Lower lobe of right lung (tissue), 2 donors: ENCODE data around the gene ZSCAN2. TPM values are rescaled to one million over a fixed set of nuclear protein-coding genes. Genes with fewer than 3 reads are reported as not detected.
"Not testable (repeated sequence)": the region's sequence is repeated elsewhere in the genome, so short reads cannot be mapped to it uniquely, and the experiment has no call there.

ENCODE experiments used
- ATAC-seq, 2 donors: fragments of 200-7000 bp; cut with Tn5 transposase; one replicate each; pipeline ENCODE4 v1.9.1; 2020 to 2022; ENCODE audit warnings: mild to moderate bottlenecking in 2 of 2, moderate library complexity in 2 of 2
- DNase-seq: peaks from one replicate; pipeline ENCODE4 v3.0.0-alpha.2; 2020
- H3K27ac ChIP-seq: fragments of 200-600 bp; one replicate; pipeline ENCODE4 v1.8.0; 2022
- H3K27me3 ChIP-seq: fragments of 200-600 bp; one replicate; pipeline ENCODE4 v1.8.0; 2022; ENCODE audit warnings: low read depth
- H3K36me3 ChIP-seq: fragments of 200-600 bp; one replicate; pipeline ENCODE4 v1.8.0; 2022; ENCODE audit warnings: mild to moderate bottlenecking
- H3K4me1 ChIP-seq: fragments of 200-600 bp; one replicate; pipeline ENCODE4 v1.8.0; 2022
- H3K4me3 ChIP-seq: fragments of 200-600 bp; one replicate; pipeline ENCODE4 v1.8.0; 2022; ENCODE audit warnings: mild to moderate bottlenecking
- H3K9me3 ChIP-seq: fragments of 200-600 bp; one replicate; pipeline ENCODE4 v1.8.0; 2022
- CTCF ChIP-seq: fragments of 200-600 bp; IDR thresholded peaks from one replicate; pipeline ENCODE4 v1.8.0; 2022; ENCODE audit warnings: antibody characterized with exemption, mild to moderate bottlenecking
- intact Hi-C: fragments of 100-400 bp; cut with DNase I; formaldehyde crosslinking; loops from one replicate; pipeline ENCODE4 v1.11.0; 2022
- total RNA-seq: library from RNA; stranded (reverse); fragmentation: NEBNext Ultra II Directional; extraction: Animal tissue kit (Norgen Biotek cat#: 25700); gene quantifications from one replicate; pipeline ENCODE4 v1.2.1, GENCODE V29; 2021
- donor health status: DM: no; HTN: yes; CAD: no; lungs with severe emphysema.

Gene ZSCAN2
- total RNA-seq, 1 donor from 2014 or later, result 6.9 TPM

- DNase-seq (no peak), ATAC-seq (no peak)
- H3K9me3 ChIP-seq, result no peaks in the 10 kb centered on the region
- no peaks in the 10 kb centered on the region for H3K4me1 ChIP-seq
- H3K4me3 ChIP-seq, result no peak overlapping the region
- intact Hi-C loops, result no loop called here
- H3K27ac ChIP-seq, result no peak overlapping the region
- H3K36me3 ChIP-seq, result no peaks in the 10 kb centered on the region
- no peak for TF ChIP-seq CTCF
- H3K27me3 ChIP-seq, result no peaks in the 10 kb centered on the region
Observed at GRCh38 chr15:84575493-84575892, 25.3 kb upstream of the ZSCAN2 start.

GRCh38 chr15:84577891-84578290, 22.9 kb upstream of the ZSCAN2 start:
- DNase-seq, H3K27ac ChIP-seq, H3K4me3 ChIP-seq, H3K4me1 ChIP-seq, ATAC-seq, H3K9me3 ChIP-seq, H3K27me3 ChIP-seq, intact Hi-C loops, H3K36me3 ChIP-seq: not testable (repeated sequence)

- H3K36me3 ChIP-seq, H3K9me3 ChIP-seq, H3K4me3 ChIP-seq, H3K27ac ChIP-seq, DNase-seq, H3K27me3 ChIP-seq, H3K4me1 ChIP-seq, intact Hi-C loops: not testable (repeated sequence)
- ATAC-seq, result peak; percentile 73 to 81
Observed at GRCh38 chr15:84579261-84579721, 21.5 kb upstream of the ZSCAN2 start.

- intact Hi-C loops, H3K27ac ChIP-seq, H3K4me1 ChIP-seq, H3K4me3 ChIP-seq, H3K9me3 ChIP-seq, H3K36me3 ChIP-seq, H3K27me3 ChIP-seq: not testable (repeated sequence)
- DNase-seq, result peak; percentile 54
- peak; percentile 54 to 64 for ATAC-seq
Observed at GRCh38 chr15:84581676-84582428, 19.0 kb upstream of the ZSCAN2 start.

- intact Hi-C loops, result no loop called here
- TF ChIP-seq CTCF, result no peak
- no peak for DNase-seq
Observed at GRCh38 chr15:84582583-84583157, 18.1 kb upstream of the ZSCAN2 start.

GRCh38 chr15:84583921-84584320, 16.9 kb upstream of the ZSCAN2 start:
- DNase-seq, H3K4me3 ChIP-seq, ATAC-seq, H3K4me1 ChIP-seq, H3K27me3 ChIP-seq, H3K27ac ChIP-seq, H3K36me3 ChIP-seq, H3K9me3 ChIP-seq, intact Hi-C loops: not testable (repeated sequence)

More at GRCh38 chr15:84582583-84583157, 18.1 kb upstream of the ZSCAN2 start:
- Histone ChIP-seq H3K36me3 (no peaks in the 10 kb centered on the region), H3K27ac (no peak overlapping the region), H3K9me3 (no peaks in the 10 kb centered on the region), H3K4me1 (no peaks in the 10 kb centered on the region), H3K27me3 (peaks cover 6% of the 10 kb centered on the region), H3K4me3 (no peak overlapping the region)
- ATAC-seq, result no peak

- ATAC-seq, result no peak
- intact Hi-C loops, result no loop called here
- Histone ChIP-seq H3K27ac (no peak overlapping the region), H3K27me3 (peaks cover 6% of the 10 kb centered on the region), H3K9me3 (no peaks in the 10 kb centered on the region), H3K4me3 (no peak overlapping the region), H3K4me1 (peaks cover 6% of the 10 kb centered on the region), H3K36me3 (no peaks in the 10 kb centered on the region)
- DNase-seq, result no peak
- TF ChIP-seq CTCF, result no peak
Observed at GRCh38 chr15:84586696-84587095, 14.1 kb upstream of the ZSCAN2 start.
